Neural cell (in vitro differentiated cells): ENCODE measurements around the gene ME3.

Experiments used
- CTCF ChIP-seq: fragments of 450-650 bp; IDR thresholded peaks from 2 replicates; pipeline ENCODE4 v1.5.1; 2014; ENCODE audit warnings: antibody characterized with exemption, mild to moderate bottlenecking, moderate library complexity; ENCODE audit not compliant: poor library complexity, severe bottlenecking
- EP300 ChIP-seq: fragments of 450-650 bp; conservative IDR thresholded peaks from 2 replicates; pipeline ENCODE4 v1.6.1; 2014; ENCODE audit warnings: antibody characterized with exemption, mild to moderate bottlenecking, moderate library complexity; ENCODE audit not compliant: poor library complexity, severe bottlenecking
- EZH2 ChIP-seq: fragments of 200-600, 300-800 bp; shearing (Covaris generic), sonication (generic); IDR thresholded peaks from 2 replicates; pipeline ENCODE4 v1.6.1; 2014; ENCODE audit warnings: antibody characterized with exemption, low read length, borderline replicate concordance, mild to moderate bottlenecking; ENCODE audit not compliant: insufficient read depth, poor library complexity, severe bottlenecking
- POLR2AphosphoS5 ChIP-seq: IDR thresholded peaks from 2 replicates; pipeline ENCODE4 v1.6.1; 2012
- RAD21 ChIP-seq: fragments of 450-650 bp; conservative IDR thresholded peaks from 2 replicates; pipeline ENCODE4 v1.6.1; 2014; ENCODE audit warnings: antibody characterized with exemption, mild to moderate bottlenecking, moderate library complexity
- SMC3 ChIP-seq: fragments of 450-650 bp; conservative IDR thresholded peaks from 2 replicates; pipeline ENCODE4 v1.6.1; 2014; ENCODE audit warnings: antibody characterized with exemption, mild to moderate bottlenecking, moderate library complexity; ENCODE audit not compliant: poor library complexity
- TAF1 ChIP-seq: IDR thresholded peaks from 2 replicates; pipeline ENCODE4 v1.6.1; 2012; ENCODE audit warnings: low read depth

GRCh38 chr11:86710936-86711335 lies 38.5 kb upstream of the ME3 start:
- TF ChIP-seq CTCF (no peak), EP300 (no peak), POLR2AphosphoS5 (no peak), RAD21 (no peak), EZH2 (no peak), SMC3 (no peak), TAF1 (no peak)
